ENCODE data around the gene WDR43. TPM values are rescaled to one million over a fixed set of nuclear protein-coding genes. Genes with fewer than 3 reads are reported as not detected.

Gene WDR43, protein sequence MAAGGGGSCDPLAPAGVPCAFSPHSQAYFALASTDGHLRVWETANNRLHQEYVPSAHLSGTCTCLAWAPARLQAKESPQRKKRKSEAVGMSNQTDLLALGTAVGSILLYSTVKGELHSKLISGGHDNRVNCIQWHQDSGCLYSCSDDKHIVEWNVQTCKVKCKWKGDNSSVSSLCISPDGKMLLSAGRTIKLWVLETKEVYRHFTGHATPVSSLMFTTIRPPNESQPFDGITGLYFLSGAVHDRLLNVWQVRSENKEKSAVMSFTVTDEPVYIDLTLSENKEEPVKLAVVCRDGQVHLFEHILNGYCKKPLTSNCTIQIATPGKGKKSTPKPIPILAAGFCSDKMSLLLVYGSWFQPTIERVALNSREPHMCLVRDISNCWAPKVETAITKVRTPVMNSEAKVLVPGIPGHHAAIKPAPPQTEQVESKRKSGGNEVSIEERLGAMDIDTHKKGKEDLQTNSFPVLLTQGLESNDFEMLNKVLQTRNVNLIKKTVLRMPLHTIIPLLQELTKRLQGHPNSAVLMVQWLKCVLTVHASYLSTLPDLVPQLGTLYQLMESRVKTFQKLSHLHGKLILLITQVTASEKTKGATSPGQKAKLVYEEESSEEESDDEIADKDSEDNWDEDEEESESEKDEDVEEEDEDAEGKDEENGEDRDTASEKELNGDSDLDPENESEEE
- total RNA-seq (2022; extraction: Qiagen RNA extraction; ENCODE audit: low read depth), result 76.1 to 110 TPM (median 80.0 TPM) in 5 replicates

GRCh38 chr2:28894470-28895188, at the start of gene WDR43:
Gene WDR43, plus strand, starts transcription at chr2:28894667. Its CDS starts 32 bp downstream, at chr2:28894699.

GRCh38 chr2:28870146-28870891, 24.1 kb upstream of the WDR43 start, which contains the start of gene TRMT61B:
Gene TRMT61B, minus strand, starts transcription at chr2:28870309. Its CDS starts 32 bp downstream, at chr2:28870277.

GRCh38 chr2:28981016-28981441, 86.6 kb downstream of the WDR43 start, which contains the start of gene TOGARAM2:
Gene TOGARAM2, plus strand, starts transcription at chr2:28981298. Its CDS starts 13,537 bp downstream, at chr2:28994835.

Other genes starting within 250 kb of the WDR43 start
- gene PPP1CB, start 142.8 kb upstream of the WDR43 start, total RNA-seq (2022; extraction: Qiagen RNA extraction; ENCODE audit: low read depth), result 89.9 to 136 TPM (median 116 TPM) in 5 replicates
- 0.14 to 0.33 TPM (median 0.27 TPM) in 4 of 5 replicates, not detected in the other for gene SPDYA, start 83.8 kb upstream of the WDR43 start, total RNA-seq (2022; extraction: Qiagen RNA extraction; ENCODE audit: low read depth)
- gene TRMT61B, start 24.4 kb upstream of the WDR43 start, total RNA-seq (2022; extraction: Qiagen RNA extraction; ENCODE audit: low read depth), result 11.9 to 16.4 TPM (median 15.5 TPM) in 5 replicates
- gene TOGARAM2, start 86.6 kb downstream of the WDR43 start, total RNA-seq (2022; extraction: Qiagen RNA extraction; ENCODE audit: low read depth), result 0.24 to 0.60 TPM (median 0.31 TPM) in 4 of 5 replicates, not detected in the other
- gene PCARE, start 179.9 kb downstream of the WDR43 start, total RNA-seq (2022; extraction: Qiagen RNA extraction; ENCODE audit: low read depth), result not detected in 5 replicates
- 19.8 to 29.6 TPM (median 23.6 TPM) in 5 replicates for gene CLIP4, start 220.7 kb downstream of the WDR43 start, total RNA-seq (2022; extraction: Qiagen RNA extraction; ENCODE audit: low read depth)